GM23248 (cell line): ENCODE data around the gene LAPTM5.

Experiments used
- EZH2 ChIP-seq: fragments of 200-600 bp; sonication (generic); IDR thresholded peaks from 2 replicates; pipeline ENCODE4 v1.6.1; 2018; ENCODE audit warnings: antibody characterized with exemption, mild to moderate bottlenecking; ENCODE audit not compliant: insufficient read depth, poor library complexity, severe bottlenecking
- EZH2phosphoT487 ChIP-seq: fragments of 200-600 bp; sonication (generic); IDR thresholded peaks from 2 replicates; pipeline ENCODE4 v1.6.1; 2018; ENCODE audit warnings: antibody characterized with exemption, moderate library complexity, mild to moderate bottlenecking, low read depth; ENCODE audit not compliant: insufficient read depth

GRCh38 chr1:30726773-30727684 is 30.5 kb downstream of the LAPTM5 start:
- TF ChIP-seq EZH2phosphoT487 (no peak), EZH2 (no peak)
